ENCODE results near the gene TMEM72.

Gene TMEM72

GRCh38 chr10:44938956-44939355 is 27.8 kb downstream of the TMEM72 start:
- Mint-ChIP-seq H3K4me3 (no peak overlapping the region), H3K27ac (no peak overlapping the region), H3K4me1 (no peaks in the 10 kb centered on the region), H3K27me3 (no peaks in the 10 kb centered on the region), H3K9me3 (peaks cover 2% of the 10 kb centered on the region), H3K36me3 (no peaks in the 10 kb centered on the region)
- DNase-seq (ENCODE audit: low spot score in 2 of 2) (no peak), ATAC-seq (ENCODE audit: low read depth) (no peak)

GRCh38 chr10:44939691-44940401 is 28.7 kb downstream of the TMEM72 start:
- no peaks in the 10 kb centered on the region for H3K27me3 Mint-ChIP-seq
- DNase-seq (ENCODE audit: low spot score in 2 of 2) = no peak
- no peak for ATAC-seq (ENCODE audit: low read depth)
- H3K27ac Mint-ChIP-seq = no peak overlapping the region
- no peaks in the 10 kb centered on the region for H3K4me1 Mint-ChIP-seq
- H3K36me3 Mint-ChIP-seq = peaks cover 3% of the 10 kb centered on the region
- peaks cover 9% of the 10 kb centered on the region for H3K9me3 Mint-ChIP-seq
- H3K4me3 Mint-ChIP-seq = no peak overlapping the region

- no peak for DNase-seq (ENCODE audit: low spot score in 2 of 2)
- H3K27me3 Mint-ChIP-seq = no peaks in the 10 kb centered on the region
- peaks cover 12% of the 10 kb centered on the region for H3K9me3 Mint-ChIP-seq
- no peak for ATAC-seq (ENCODE audit: low read depth)
- no peak overlapping the region for H3K4me3 Mint-ChIP-seq
- peaks cover 5% of the 10 kb centered on the region for H3K36me3 Mint-ChIP-seq
- H3K4me1 Mint-ChIP-seq = peaks cover 21% of the 10 kb centered on the region
- H3K27ac Mint-ChIP-seq = no peak overlapping the region
Observed at GRCh38 chr10:44944354-44944753, 33.2 kb downstream of the TMEM72 start.

- ATAC-seq (ENCODE audit: low read depth) (no peak), DNase-seq (ENCODE audit: low spot score in 2 of 2) (no peak)
- peaks cover 12% of the 10 kb centered on the region for H3K9me3 Mint-ChIP-seq
- H3K4me3 Mint-ChIP-seq = no peak overlapping the region
- H3K27me3 Mint-ChIP-seq = no peaks in the 10 kb centered on the region
- H3K4me1 Mint-ChIP-seq = peaks cover 32% of the 10 kb centered on the region
- no peak overlapping the region for H3K27ac Mint-ChIP-seq
- peaks cover 5% of the 10 kb centered on the region for H3K36me3 Mint-ChIP-seq
Observed at GRCh38 chr10:44946205-44946604, 35.1 kb downstream of the TMEM72 start.

- Mint-ChIP-seq H3K27ac (no peak overlapping the region), H3K36me3 (peaks cover 5% of the 10 kb centered on the region), H3K4me1 (peaks cover 32% of the 10 kb centered on the region), H3K9me3 (peaks cover 10% of the 10 kb centered on the region), H3K4me3 (peak overlapping the region; percentile 3), H3K27me3 (no peaks in the 10 kb centered on the region)
- DNase-seq (ENCODE audit: low spot score in 2 of 2) (peak in 1 of 2 donors; percentile 22), ATAC-seq (ENCODE audit: low read depth) (peak; percentile 91)
Observed at GRCh38 chr10:44947371-44948152, 36.4 kb downstream of the TMEM72 start.

GRCh38 chr10:44948642-44949041 is 37.5 kb downstream of the TMEM72 start:
- Mint-ChIP-seq H3K27ac (no peak overlapping the region), H3K4me3 (no peak overlapping the region), H3K9me3 (peaks cover 10% of the 10 kb centered on the region), H3K36me3 (peaks cover 5% of the 10 kb centered on the region), H3K27me3 (no peaks in the 10 kb centered on the region), H3K4me1 (peaks cover 32% of the 10 kb centered on the region)
- DNase-seq (ENCODE audit: low spot score in 2 of 2) (no peak), ATAC-seq (ENCODE audit: low read depth) (no peak)

- H3K27me3 Mint-ChIP-seq = no peaks in the 10 kb centered on the region
- no peak overlapping the region for H3K27ac Mint-ChIP-seq
- no peak for ATAC-seq (ENCODE audit: low read depth)
- H3K4me3 Mint-ChIP-seq = no peak overlapping the region
- H3K4me1 Mint-ChIP-seq = peaks cover 32% of the 10 kb centered on the region
- no peak for DNase-seq (ENCODE audit: low spot score in 2 of 2)
- H3K9me3 Mint-ChIP-seq = peaks cover 8% of the 10 kb centered on the region
- peaks cover 3% of the 10 kb centered on the region for H3K36me3 Mint-ChIP-seq
Observed at GRCh38 chr10:44949127-44949802, 38.1 kb downstream of the TMEM72 start.

GRCh38 chr10:44949915-44950314 is 38.8 kb downstream of the TMEM72 start:
- DNase-seq (ENCODE audit: low spot score in 2 of 2) = no peak
- H3K4me1 Mint-ChIP-seq = peaks cover 36% of the 10 kb centered on the region
- no peak for ATAC-seq (ENCODE audit: low read depth)
- no peak overlapping the region for H3K27ac Mint-ChIP-seq
- H3K36me3 Mint-ChIP-seq = peaks cover 5% of the 10 kb centered on the region
- no peaks in the 10 kb centered on the region for H3K27me3 Mint-ChIP-seq
- H3K4me3 Mint-ChIP-seq = no peak overlapping the region
- peaks cover 3% of the 10 kb centered on the region for H3K9me3 Mint-ChIP-seq

GRCh38 chr10:44950326-44951225 is 39.4 kb downstream of the TMEM72 start:
- DNase-seq (ENCODE audit: low spot score in 2 of 2) (no peak), ATAC-seq (ENCODE audit: low read depth) (no peak)
- H3K36me3 Mint-ChIP-seq = peaks cover 5% of the 10 kb centered on the region
- peaks cover 38% of the 10 kb centered on the region for H3K4me1 Mint-ChIP-seq
- no peaks in the 10 kb centered on the region for H3K9me3 Mint-ChIP-seq
- no peak overlapping the region for H3K27ac Mint-ChIP-seq
- no peaks in the 10 kb centered on the region for H3K27me3 Mint-ChIP-seq
- H3K4me3 Mint-ChIP-seq = no peak overlapping the region

GRCh38 chr10:44951576-44952226 is 40.6 kb downstream of the TMEM72 start:
- ATAC-seq (ENCODE audit: low read depth) (no peak), DNase-seq (ENCODE audit: low spot score in 2 of 2) (no peak)
- Mint-ChIP-seq H3K27me3 (no peaks in the 10 kb centered on the region), H3K27ac (no peak overlapping the region), H3K9me3 (no peaks in the 10 kb centered on the region), H3K4me1 (peaks cover 41% of the 10 kb centered on the region), H3K4me3 (no peak overlapping the region), H3K36me3 (peaks cover 16% of the 10 kb centered on the region)

- H3K27ac Mint-ChIP-seq = no peak overlapping the region
- peaks cover 22% of the 10 kb centered on the region for H3K36me3 Mint-ChIP-seq
- H3K9me3 Mint-ChIP-seq = peaks cover 2% of the 10 kb centered on the region
- no peak for DNase-seq (ENCODE audit: low spot score in 2 of 2)
- H3K4me3 Mint-ChIP-seq = no peak overlapping the region
- ATAC-seq (ENCODE audit: low read depth) = no peak
- no peaks in the 10 kb centered on the region for H3K27me3 Mint-ChIP-seq
- H3K4me1 Mint-ChIP-seq = peaks cover 41% of the 10 kb centered on the region
Observed at GRCh38 chr10:44952779-44953231, 41.7 kb downstream of the TMEM72 start.

GRCh38 chr10:44954042-44954441 is 42.9 kb downstream of the TMEM72 start:
- Mint-ChIP-seq H3K27ac (no peak overlapping the region), H3K4me1 (peaks cover 29% of the 10 kb centered on the region), H3K36me3 (peaks cover 22% of the 10 kb centered on the region), H3K9me3 (peaks cover 2% of the 10 kb centered on the region), H3K27me3 (no peaks in the 10 kb centered on the region), H3K4me3 (no peak overlapping the region)
- DNase-seq (ENCODE audit: low spot score in 2 of 2) (no peak), ATAC-seq (ENCODE audit: low read depth) (no peak)

- H3K9me3 Mint-ChIP-seq = peaks cover 2% of the 10 kb centered on the region
Observed at GRCh38 chr10:44954962-44955361, 43.8 kb downstream of the TMEM72 start.

More at GRCh38 chr10:44954962-44955361, 43.8 kb downstream of the TMEM72 start:
- ATAC-seq (ENCODE audit: low read depth) (no peak), DNase-seq (ENCODE audit: low spot score in 2 of 2) (no peak)
- Mint-ChIP-seq H3K36me3 (peaks cover 22% of the 10 kb centered on the region), H3K4me3 (no peak overlapping the region), H3K27ac (no peak overlapping the region), H3K27me3 (no peaks in the 10 kb centered on the region), H3K4me1 (peaks cover 20% of the 10 kb centered on the region)

Data from memory B cell (primary cell).